GM21526 (cell line): Measurements from ENCODE around the gene TSPAN7.

Experiments
- ATAC-seq: cut with Tn5 transposase; IDR thresholded peaks from one replicate; pipeline ENCODE4 v1.9.1; 2021; ENCODE audit warnings: moderate library complexity; ENCODE audit not compliant: unreplicated experiment, low FRiP score

TSPAN7 gene

DNA sequence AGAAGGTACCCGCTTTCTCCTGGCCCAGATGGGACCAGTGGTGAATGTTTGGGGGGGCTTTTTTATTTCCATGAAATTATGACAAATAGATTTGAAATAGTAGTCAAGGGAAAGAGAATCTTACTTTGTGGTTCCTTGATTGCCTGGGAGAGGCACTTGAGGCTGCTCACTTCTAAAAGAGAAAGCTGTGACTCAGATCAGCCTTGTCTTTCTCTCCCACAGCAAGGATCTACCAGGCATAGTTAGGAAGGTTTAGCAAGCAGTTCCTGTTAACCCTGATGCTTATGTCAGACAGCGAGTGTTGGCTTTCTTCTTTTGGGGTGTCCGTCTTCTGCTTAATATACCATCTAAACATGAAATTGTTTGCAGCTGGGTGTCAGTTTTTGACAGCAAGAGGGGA, 114.5 kb downstream of the TSPAN7 start:
- ATAC-seq = no peak

DNA sequence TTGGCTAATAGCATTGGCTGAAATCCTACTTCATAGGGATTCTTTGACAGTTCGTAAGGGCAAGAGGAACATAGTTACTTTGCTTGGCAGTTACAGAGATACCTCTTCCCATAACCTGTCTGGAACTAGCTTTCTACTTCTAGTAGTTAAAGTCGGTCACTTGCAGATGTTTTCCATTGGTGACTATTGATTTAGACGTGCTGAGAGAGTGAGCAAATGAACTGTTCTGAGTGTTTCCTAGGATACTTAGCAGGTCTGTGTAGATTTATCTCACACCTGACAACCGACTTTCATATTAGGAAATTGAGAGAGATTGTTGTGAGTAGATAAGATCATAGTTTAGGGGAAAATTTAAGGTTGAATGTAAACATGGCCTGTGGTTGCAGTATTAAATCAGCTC, 116.8 kb downstream of the TSPAN7 start:
- no peak for ATAC-seq

DNA sequence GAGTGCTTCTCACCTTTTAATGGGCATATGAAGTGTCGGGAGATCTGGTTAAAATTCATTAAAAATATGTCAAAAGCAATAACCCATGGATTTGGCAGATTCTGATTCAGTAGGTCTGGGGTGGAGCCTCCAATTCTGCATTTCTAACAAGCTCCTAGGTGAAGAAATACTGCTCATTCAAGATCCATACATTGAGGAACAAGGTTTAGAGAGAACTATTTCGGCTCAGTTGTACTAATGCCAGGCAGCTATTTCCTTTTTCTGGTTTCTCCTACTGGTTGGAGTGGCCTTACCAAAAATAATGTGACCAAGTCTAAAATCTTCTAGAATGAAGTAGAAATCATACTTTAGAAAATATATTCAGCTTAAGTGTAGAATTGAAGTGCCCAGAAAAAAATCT, 117.5 kb downstream of the TSPAN7 start:
- no peak for ATAC-seq

DNA sequence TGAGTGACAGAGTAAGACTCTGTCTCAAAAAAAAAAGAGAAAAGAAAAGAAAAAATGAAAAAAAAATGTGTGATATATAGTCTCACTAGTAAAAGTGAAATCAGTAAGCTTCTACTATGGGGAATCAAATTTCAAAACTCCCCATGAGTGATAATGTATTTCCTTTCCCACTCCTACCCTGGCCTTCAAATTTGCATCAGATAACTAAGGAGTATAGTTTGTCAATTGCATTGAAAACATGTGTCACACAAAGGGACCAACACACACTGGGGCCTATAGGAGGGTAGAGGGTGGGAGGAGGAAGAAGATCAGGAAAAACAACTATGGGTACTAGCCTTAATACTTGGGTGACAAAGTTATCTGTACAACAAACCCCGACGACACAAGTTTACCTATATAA, 118.4 kb downstream of the TSPAN7 start:
- ATAC-seq = no peak

DNA sequence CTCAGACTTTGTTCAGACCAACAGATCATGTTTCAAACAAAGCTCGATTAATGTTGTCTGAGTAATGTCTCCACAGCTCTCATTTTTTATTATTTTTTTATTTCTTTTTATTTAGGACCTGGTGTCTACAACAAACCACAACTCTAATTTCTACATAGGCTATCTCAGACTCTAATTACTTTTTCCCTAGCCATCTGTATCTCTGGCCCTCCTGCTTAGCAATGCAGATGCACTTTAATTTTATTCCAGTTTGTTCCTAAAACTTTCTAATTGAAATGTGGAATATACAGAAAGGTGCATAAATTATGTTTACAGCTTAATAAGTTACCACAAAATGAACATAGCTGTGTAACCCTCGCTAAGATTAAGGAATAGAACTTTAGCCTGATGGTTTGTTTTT, 120.8 kb downstream of the TSPAN7 start:
- no peak for ATAC-seq

DNA sequence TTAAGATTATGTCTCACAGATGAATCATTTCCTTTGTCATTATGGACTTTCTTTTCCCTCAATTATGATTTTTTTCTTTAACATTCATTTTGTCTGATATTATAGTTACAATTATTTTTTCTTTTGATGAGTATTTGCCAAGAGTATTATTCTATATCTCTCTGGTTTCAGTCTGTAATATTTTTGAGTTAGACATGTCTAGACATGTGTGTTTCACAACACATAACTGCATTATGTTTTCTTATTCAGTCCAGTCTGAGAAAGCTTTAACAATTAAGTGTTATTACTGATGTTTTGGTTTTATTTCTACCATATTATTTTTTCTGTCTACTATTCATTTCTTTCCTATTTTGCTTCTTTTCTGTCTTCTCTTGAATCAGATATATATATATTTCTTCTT, 131.6 kb downstream of the TSPAN7 start:
- no peak for ATAC-seq

DNA sequence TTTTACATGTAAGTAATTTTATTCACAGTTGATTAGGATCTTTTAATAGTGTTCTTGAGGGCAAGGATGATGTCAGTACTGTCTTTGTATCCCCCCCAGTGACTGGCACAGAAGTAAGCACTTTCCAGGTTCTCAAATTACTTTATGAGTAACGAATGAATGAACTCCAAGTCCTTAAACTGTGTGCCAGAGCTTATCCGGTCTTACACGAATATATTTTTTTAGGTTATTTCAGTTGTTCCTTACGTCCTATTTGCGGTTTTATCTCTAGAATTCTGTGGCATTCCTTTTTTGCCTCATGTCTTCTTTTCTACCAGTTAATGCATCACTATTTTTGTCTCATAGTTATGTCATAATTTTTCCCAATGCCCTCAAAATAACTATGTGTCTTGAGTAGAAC, 133.1 kb downstream of the TSPAN7 start:
- no peak for ATAC-seq

DNA sequence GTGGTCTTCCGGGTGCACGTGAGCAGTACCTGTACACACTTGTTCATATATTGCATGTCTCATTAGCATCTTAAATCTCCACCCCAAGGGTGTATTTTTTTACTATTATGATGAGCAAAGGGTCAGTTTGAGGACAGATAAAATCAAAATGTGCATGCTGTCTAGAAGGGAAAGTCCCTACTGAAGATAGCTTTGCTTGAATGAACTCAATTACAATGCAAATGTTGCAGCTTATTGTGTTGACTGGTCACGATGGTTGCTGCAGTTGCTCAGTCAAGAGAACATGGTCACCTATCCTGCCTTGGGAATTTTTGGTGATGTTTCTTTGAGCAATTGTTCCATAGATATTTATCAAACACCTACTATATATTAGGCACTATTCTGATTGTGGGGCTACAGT, 136.1 kb downstream of the TSPAN7 start:
- no peak for ATAC-seq

DNA sequence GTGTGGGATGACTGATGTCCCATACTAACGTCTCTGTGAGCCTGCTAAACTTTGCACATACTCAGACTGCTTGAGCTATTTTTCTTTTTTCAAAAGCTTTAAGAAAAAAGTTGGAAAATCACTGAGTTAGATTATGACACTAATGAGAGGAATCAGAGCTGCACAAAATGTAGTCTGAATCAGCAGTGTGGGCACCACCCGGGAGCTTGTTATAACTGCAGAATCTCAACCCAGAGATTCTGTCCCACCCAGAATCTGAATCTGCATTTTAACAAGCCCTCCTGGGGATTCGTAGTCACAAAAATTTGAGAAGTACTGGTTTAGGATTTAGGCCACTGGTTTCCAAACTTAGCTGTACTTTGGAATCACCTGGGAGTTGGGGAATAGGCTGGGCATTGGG, 137.8 kb downstream of the TSPAN7 start:
- ATAC-seq = no peak

DNA sequence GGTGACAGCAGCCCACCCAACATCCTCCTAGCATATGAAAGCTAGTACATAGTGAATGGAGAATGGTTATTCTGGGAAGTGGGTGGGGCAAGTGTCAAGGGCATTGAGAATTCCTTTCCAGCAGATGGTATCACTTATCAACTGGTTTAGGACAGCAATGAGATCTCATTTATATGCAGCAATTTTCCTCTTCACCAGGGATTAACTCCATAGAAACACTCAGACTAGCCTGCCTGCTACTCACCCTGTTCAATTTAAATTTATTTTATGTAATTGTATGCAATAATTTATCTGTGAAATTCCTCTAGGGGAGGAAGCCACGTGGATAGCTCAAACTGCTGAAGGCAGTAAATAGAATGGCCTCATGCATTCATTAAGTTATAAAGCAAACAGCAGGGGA, 138.4 kb downstream of the TSPAN7 start:
- no peak for ATAC-seq

DNA sequence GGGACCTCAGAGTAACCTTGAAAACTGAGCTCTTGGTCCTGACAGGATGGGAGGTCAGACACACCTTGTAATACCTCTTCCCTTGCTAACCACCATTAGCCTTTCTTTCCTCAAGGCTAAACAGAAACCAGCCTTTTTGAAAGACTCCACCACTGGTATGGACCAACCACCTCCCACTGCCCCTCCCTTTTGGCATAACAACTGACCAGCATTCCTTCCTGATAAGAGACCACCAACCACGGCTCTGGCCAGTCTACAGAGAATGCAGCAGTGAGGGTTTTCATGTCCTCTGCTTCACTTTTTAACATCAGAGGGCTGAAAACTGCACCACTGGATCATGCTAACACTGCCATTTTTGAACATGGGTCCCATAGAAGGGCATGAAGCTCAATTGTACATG, 139.7 kb downstream of the TSPAN7 start:
- no peak for ATAC-seq

DNA sequence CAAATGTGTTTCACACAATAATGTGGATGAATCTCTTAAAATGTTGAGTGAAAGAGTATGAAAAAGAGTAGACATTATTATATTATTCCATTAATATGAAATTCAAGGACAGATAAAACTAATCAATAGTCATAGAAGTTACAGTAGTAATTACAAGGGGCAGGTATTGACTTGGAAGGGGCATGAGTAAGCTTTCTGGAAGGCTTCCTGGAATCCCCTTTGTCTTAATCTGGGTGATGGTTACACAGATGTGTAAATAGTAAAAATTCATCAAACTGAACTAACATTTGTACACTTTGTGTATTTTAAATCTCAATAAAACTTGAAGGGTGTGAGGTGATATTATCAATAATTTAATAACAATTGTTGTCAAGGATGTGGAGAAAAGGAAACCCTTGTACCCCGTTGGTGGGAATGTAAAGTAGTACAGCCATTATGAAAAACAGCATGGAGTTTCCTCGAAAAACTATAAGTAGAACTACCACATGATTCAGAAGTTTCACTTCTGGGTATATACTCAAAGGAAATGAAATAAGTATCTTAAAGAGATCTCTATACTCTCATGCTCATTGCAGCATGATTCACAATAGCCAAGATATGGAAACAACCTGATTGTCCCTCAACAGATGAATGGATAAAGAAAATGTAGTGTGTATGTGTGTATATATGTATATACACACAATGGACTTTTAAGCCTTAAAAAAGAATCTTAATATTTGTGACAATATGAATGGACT, 143.0 kb downstream of the TSPAN7 start:
- ATAC-seq = no peak

DNA sequence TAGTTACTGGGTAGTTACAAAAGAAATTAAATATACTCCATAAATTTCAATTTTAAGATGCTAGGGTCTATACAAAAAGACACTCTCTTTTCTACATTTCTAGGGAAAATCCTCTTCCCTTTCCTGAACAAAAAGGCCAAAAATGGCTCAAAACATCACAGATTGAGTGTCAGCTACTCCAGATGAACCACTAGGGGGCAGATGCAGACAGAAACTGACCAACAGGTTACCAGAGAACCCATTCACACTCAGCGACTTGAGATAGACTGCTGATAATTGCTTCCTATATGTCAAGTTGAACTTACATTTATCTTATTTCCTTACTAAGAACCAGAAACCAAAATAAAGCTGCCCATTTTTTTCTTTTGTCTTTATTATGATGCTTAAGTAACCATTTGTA, 156.5 kb downstream of the TSPAN7 start:
- no peak for ATAC-seq

DNA sequence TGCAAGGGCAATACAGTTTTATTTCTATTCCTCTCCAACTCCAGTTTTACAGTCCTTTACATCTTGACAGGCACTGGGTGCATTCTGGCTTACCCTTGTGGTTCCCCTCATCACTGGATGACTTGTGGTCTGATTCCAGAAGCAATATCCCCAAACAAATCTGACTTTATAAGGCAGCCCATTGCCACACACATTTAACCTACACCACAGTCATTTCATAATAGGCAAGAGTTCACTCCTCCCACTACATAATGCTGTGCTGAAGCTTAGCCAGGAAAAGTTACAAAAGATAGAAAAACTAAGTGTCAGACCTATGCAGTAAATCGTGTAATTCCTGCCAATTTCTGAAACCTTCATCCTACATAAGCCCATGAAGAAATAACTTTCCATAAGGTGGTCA, 157.0 kb downstream of the TSPAN7 start:
- no peak for ATAC-seq

DNA sequence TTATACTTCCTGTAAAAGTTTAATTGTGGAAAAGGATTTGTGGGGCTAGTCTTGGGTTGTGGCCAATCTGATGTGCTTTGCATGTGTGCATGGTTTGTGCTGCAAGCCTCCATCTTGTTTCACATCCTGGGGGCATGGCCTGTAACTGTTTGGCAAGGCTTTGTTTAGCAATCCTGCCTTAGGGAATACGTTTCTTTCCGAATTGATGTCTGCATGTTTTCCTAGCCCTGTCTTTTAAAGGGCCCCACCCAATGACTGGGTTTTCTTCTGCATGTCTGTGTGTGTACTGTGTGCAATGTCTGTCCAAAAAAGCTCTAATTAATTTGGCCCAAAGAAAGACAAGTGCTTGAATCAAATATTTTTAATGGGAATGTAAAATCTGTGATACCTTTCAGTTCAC, 165.3 kb downstream of the TSPAN7 start:
- ATAC-seq = no peak

DNA sequence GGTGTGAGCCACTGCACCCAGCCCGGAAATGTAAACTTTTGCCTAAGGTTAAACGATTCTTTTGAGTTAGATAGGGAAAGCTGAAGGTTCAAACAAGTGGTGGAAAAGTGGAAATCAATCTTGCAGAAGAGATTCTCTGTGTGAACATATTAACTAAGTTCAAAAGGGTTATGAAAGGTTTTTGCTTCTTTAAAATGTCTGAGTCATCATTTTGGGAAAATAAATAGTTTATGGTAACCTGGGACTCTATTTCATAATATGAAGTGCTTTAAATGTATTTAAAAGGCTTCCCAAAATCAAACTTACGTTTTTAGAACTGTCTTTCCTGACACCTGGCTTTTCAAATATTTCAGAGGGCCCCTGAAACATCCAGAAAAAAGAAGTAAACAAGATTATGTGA, 166.3 kb downstream of the TSPAN7 start:
- no peak for ATAC-seq

DNA sequence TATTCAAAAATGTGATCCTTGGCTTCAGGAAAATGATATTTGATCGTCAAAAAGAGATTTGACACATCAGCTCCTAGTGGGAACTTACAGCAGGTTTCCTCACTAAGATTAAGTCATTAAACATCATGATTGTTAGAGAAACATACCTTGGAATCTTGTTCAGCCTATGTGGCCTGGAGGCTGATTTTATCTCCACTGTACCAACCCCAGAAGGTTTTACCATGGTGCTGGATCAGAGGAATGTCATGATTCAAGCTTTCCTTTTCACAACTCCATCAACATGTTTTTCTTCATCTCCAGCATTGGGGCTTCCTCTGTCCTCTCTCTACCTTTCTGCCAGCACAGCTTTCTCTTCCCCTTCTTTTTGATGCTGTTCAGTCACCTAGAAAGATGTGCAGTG, 171.5 kb downstream of the TSPAN7 start:
- no peak for ATAC-seq
